NCI-H345 treated with DMSO at 0.1 percent for 48 hours (cell line): Measurements from ENCODE around the gene TTC9B.
"Not testable (repeated sequence)": the region's sequence is repeated elsewhere in the genome, so short reads cannot be mapped to it uniquely, and the experiment has no call there.

Source experiments
- DNase-seq: peaks from one replicate; lab custom pipeline; 2025; ENCODE audit not compliant: unreplicated experiment; lab: John Stamatoyannopoulos, UW

The TTC9B gene

GRCh38 chr19:40175820-40176219, 42.4 kb downstream of the TTC9B start:
- DNase-seq = no peak

DNA sequence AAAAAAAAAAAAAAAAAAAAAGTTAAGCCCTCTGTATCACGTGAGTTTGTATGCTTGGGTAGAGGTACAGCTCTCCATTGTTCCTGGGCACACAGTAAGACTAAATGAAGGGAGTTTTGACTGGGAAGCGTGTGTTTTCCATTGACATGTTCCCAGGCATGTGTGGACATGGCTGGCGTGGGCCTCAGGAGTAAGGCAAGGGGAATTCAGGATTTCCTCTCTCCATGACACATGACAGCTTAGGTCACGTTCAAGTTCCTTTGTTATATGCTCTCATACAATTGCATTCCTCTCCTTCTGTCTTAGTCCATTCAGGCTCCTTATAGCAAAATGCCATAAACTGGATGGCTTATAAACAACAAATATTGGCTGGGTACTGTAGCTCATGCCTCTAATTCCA, 44.1 kb downstream of the TTC9B start:
- no peak for DNase-seq

GRCh38 chr19:40171293-40171692, 46.9 kb downstream of the TTC9B start:
- not testable (repeated sequence) for DNase-seq

GRCh38 chr19:40170303-40170989, 47.7 kb downstream of the TTC9B start:
- not testable (repeated sequence) for DNase-seq

DNA sequence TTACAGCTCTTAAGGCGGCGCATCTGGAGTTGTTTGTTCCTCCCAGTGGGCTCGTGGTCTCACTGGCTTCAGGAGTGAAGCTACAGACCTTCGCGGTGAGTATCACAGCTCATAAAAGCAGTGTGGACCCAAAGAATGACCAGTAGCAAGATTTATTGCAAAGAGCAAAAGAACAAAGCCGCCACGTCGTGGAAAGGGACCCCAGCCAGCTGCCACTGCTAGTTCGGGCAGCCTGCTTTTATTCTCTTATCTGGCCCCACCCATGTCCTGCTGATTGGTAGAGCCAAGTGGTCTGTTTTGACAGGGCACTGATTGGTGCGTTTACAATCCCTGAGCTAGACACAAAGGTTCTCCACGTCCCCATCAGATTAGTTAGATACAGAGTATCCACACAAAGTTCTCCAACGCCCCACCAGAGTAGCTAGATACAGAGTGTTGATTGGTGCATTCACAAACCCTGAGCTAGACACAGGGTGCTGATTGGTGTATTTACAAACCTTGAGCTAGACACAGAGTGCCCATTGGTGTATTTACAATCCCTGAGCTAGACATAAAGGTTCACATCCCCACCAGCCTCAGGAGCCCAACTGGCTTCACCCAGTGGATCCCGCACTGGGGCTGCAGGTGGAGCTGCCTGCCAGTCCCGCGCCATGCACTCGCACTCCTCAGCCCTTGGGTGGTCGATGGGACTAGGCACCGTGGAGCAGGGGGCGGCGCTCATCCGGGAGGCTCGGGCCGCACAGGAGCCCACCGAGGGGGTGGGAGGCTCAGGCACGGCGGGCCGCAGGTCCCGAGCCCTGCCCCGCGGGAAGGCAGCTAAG, 48.5 kb downstream of the TTC9B start:
- DNase-seq = not testable (repeated sequence)
